ENCODE measurements around the gene SST.
"Not testable (repeated sequence)": the region's sequence is repeated elsewhere in the genome, so short reads cannot be mapped to it uniquely, and the experiment has no call there.

The SST gene

GRCh38 chr3:187681756-187682155 is 11.6 kb upstream of the SST start:
- not testable (repeated sequence) for DNase-seq

- DNase-seq: peak; percentile 67 to 69
Observed at GRCh38 chr3:187679638-187680396, 9.6 kb upstream of the SST start.

- peak; percentile 78 for DNase-seq
Observed at GRCh38 chr3:187678726-187679268, 8.6 kb upstream of the SST start.

- DNase-seq: no peak
Observed at GRCh38 chr3:187677604-187678003, 7.4 kb upstream of the SST start.

- no peak for DNase-seq
Observed at GRCh38 chr3:187673012-187673411, 2.8 kb upstream of the SST start.

- no peak for DNase-seq
Observed at GRCh38 chr3:187667526-187667925, 2.7 kb downstream of the SST start.

GRCh38 chr3:187665764-187666402 is 4.3 kb downstream of the SST start:
- no peak for DNase-seq

GRCh38 chr3:187665010-187665409 is 5.2 kb downstream of the SST start:
- DNase-seq: no peak

GRCh38 chr3:187662848-187663409 is 7.3 kb downstream of the SST start:
- DNase-seq: peak; percentile 66 to 68

GRCh38 chr3:187661267-187661666 is 8.9 kb downstream of the SST start:
- DNase-seq: no peak

- no peak for DNase-seq
Observed at GRCh38 chr3:187651282-187651681, 18.9 kb downstream of the SST start.

GRCh38 chr3:187648177-187648576 is 22.0 kb downstream of the SST start:
- DNase-seq: no peak

GRCh38 chr3:187646906-187647660 is 23.1 kb downstream of the SST start:
- DNase-seq: no peak

GRCh38 chr3:187645379-187645778 is 24.8 kb downstream of the SST start:
- not testable (repeated sequence) for DNase-seq

GRCh38 chr3:187642861-187643260 is 27.3 kb downstream of the SST start:
- no peak for DNase-seq

GRCh38 chr3:187641320-187642016 is 28.7 kb downstream of the SST start:
- DNase-seq: no peak

- DNase-seq: no peak
Observed at GRCh38 chr3:187640569-187641059, 29.6 kb downstream of the SST start.

- DNase-seq: no peak
Observed at GRCh38 chr3:187639927-187640568, 30.1 kb downstream of the SST start.

- no peak for DNase-seq
Observed at GRCh38 chr3:187636528-187636927, 33.7 kb downstream of the SST start.

GRCh38 chr3:187630404-187630803 is 39.8 kb downstream of the SST start:
- DNase-seq: no peak

- no peak for DNase-seq
Observed at GRCh38 chr3:187629711-187630110, 40.5 kb downstream of the SST start.

GRCh38 chr3:187628169-187628568 is 42.0 kb downstream of the SST start:
- DNase-seq: no peak

Measured in Kasumi-1 (cell line).